ENCODE measurements around the gene GAB1. TPM values are rescaled to one million over a fixed set of nuclear protein-coding genes. Genes with fewer than 3 reads are reported as not detected.

GAB1 gene
- polyA plus RNA-seq, 3 donors, result 44.5 to 56.1 (median 49.3) TPM

DNA sequence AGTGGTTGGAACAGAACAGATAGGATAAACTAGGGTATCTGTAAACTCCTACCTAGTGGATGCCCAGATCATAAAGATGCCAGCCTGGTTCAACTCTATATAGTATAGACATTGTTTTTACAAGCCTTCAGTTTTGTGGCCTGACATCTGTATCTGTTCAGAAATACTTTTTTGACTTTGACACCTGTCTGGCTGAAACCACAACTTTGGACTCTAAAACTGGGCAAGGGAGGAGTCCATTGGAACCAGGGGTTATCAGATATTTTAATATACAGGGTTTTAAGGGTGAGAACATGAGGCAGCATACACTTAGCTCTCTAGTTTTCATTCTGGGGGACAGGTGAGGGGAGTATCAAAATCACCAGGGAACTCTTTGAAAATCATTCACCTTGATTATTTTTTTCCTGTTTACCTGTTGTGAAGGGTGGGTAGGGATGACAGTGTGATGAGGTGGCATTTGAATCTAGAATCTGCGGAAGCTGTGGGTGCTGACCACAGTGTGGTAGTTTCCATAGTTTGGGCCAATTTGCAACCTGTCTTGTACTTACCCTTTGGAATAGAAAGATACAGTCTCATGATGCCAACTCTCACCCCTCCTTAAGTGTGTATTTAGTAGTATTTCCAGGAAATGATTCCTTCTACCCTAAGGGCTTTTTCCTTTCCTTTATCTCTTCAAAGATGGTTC lies 20.6 kb downstream of the GAB1 start:
- DNase-seq (ENCODE audit: low read depth in 3 of 3, low spot score in 2 of 3), result no peak

DNA sequence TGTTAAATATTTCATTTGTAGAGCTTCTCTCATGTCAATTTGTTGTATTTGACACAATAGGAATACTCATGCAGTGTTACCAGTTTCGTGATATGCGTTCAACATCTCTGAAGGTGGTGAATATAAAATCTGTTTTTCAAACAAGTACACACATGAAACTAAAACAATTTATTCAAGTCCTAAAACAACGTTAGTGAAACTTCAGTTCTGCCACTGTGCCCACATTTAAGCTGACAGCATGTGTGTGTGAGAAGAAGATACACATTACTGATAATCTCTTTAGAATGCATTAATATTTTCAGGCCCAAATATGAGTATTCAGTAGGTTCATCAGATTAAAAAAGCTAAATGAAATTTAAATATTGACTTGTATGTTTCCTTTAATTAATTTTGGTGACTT lies 21.7 kb downstream of the GAB1 start:
- DNase-seq (ENCODE audit: low read depth in 3 of 3, low spot score in 2 of 3), result no peak

DNA sequence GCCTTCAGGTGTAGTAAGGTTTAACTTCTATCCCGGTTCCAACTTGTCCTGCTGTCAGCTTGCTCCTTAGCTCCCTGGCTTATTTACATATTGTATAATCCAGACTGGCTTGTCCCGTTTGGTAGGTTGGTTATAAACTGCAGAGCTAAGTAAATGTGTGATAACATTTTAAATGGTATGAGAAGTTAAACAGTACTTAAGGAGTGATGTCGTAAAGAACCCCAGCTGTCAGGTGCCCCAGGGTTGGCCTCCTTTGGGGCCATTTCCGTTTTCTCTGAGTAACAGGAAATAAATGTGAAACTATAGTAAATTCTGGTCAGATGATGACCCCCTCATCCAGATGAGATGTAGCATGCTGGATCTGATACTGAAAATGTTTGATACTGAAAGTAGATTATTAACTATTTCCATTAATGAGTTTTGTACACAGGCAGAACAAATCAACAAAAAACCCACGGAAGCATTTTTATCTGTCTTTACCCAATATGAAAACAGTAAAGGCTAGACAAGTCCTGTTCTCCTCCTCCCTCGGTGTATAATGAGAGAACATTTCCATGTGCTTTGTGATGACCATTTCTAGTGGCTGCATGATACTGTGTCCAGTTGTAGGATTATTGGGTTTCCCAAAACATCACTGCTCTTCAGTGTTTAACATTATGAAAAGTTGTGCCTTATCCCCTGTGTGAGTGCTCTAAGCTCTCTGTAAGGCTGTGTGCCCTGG lies 22.4 kb downstream of the GAB1 start:
- DNase-seq (ENCODE audit: low read depth in 3 of 3, low spot score in 2 of 3), result peak in 1 of 3 donors; percentile 50

DNA sequence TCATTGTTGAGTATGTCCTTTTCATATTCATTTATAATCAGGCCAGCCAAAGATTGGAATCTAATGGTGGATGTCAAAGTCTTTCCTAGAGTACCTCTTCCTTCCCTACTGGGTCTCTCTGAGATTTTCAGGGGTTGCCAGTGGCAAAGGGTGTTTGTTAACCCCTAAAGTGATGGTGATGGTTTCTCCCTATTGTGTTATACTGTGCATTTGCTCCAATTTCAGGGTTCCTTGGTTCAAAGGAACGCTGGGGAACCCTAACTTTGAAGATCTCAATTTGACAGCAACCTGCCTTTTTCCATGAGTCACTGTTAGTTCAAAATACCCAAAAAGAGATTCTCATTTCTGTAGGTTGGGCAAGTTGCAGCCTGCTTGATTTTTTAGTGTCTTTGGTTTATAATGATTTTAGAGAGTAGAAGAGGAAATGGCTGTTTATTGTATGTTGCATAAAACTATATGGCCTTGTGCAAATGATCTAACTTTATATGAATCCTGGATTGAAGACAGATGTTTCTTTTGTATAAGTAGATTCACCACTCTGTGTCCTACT lies 23.0 kb downstream of the GAB1 start:
- DNase-seq (ENCODE audit: low read depth in 3 of 3, low spot score in 2 of 3), result no peak

- DNase-seq (ENCODE audit: low read depth in 3 of 3, low spot score in 2 of 3), result no peak
Measured at GRCh38 chr4:143360838-143361625, 24.4 kb downstream of the GAB1 start.

GRCh38 chr4:143362349-143363046 lies 25.8 kb downstream of the GAB1 start:
- no peak for DNase-seq (ENCODE audit: low read depth in 3 of 3, low spot score in 2 of 3)

GRCh38 chr4:143363332-143363731 lies 26.7 kb downstream of the GAB1 start:
- DNase-seq (ENCODE audit: low read depth in 3 of 3, low spot score in 2 of 3), result no peak

GRCh38 chr4:143364063-143364462 lies 27.4 kb downstream of the GAB1 start:
- no peak for DNase-seq (ENCODE audit: low read depth in 3 of 3, low spot score in 2 of 3)

- DNase-seq (ENCODE audit: low read depth in 3 of 3, low spot score in 2 of 3), result no peak
Measured at GRCh38 chr4:143367863-143368262, 31.2 kb downstream of the GAB1 start.

DNA sequence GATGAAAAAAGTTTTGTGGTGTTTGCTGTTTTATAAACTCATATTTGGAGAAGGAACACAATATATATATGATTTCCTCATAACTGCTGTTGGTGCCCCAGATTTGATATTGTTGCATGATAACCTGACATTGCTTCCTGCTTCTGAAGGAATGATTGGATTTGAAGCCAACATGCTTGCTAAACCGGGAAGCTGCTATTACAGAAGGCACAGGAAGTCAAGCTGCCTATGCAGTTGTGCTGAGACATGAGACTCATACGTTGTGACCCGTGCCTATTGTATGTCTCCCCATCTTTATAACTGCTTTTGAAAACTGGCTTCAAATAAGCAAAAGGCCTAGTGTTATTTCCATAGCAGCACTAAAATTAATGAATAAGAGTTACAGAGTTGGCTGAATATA lies 32.9 kb downstream of the GAB1 start:
- DNase-seq (ENCODE audit: low read depth in 3 of 3, low spot score in 2 of 3), result no peak

DNA sequence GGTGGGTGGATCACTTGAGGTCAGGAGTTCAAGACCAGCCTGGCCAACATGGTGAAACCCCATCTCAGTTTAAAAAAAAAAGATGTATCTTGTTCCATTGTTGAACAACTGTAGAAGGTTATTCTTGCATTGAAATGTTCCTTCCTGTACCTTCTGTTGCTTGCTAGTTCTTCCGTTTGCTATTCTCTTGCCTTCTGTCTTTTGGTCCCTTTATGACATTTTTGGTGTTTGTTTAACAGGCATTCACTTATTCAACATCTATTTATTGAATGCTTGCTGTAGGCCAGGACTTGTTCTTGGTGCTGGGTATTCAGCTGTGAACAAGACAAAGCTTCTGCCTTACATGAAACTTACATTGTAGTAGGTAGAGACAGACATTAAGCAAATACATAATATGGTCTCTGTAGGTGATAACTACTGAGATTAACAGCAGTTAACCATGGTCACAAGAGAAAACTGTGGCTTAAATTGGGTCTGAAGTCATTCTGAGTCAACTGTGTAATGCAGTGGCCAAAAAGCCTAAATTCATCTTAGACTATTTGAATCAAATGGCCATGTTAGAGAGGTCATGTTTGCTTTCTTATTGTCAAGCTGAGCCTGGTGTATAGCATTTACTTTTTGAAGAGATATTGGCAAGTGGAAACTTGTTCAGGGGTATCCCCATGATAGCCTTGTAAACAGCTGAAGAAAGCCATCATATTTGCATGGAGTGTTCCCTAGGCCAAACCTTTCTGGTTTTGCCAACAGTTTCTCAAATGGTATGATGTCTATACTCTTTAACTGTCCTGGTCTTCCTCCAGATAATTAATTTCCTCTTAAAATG lies 35.6 kb downstream of the GAB1 start:
- DNase-seq (ENCODE audit: low read depth in 3 of 3, low spot score in 2 of 3), result no peak

- no peak for DNase-seq (ENCODE audit: low read depth in 3 of 3, low spot score in 2 of 3)
Measured at GRCh38 chr4:143374255-143374654, 37.6 kb downstream of the GAB1 start.

DNA sequence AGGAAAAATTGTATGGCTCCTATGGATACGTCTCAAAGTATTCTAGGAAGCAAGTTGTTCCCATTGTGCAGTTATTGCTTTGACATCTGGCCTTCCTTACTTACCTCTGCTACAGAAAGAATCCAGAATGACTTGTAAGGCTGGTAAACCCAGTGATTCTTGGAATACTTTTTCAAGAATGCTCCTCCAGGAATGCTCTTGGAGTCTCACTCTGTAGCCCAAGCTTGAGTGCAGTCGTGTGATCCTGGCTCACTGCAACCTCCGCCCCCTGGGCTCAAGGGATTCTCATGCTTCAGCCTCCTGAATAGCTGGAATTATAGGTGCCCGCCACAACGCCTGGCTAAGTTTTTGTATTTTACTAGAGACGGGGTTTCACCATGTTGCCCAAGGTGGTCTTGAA lies 38.1 kb downstream of the GAB1 start:
- no peak for DNase-seq (ENCODE audit: low read depth in 3 of 3, low spot score in 2 of 3)

DNA sequence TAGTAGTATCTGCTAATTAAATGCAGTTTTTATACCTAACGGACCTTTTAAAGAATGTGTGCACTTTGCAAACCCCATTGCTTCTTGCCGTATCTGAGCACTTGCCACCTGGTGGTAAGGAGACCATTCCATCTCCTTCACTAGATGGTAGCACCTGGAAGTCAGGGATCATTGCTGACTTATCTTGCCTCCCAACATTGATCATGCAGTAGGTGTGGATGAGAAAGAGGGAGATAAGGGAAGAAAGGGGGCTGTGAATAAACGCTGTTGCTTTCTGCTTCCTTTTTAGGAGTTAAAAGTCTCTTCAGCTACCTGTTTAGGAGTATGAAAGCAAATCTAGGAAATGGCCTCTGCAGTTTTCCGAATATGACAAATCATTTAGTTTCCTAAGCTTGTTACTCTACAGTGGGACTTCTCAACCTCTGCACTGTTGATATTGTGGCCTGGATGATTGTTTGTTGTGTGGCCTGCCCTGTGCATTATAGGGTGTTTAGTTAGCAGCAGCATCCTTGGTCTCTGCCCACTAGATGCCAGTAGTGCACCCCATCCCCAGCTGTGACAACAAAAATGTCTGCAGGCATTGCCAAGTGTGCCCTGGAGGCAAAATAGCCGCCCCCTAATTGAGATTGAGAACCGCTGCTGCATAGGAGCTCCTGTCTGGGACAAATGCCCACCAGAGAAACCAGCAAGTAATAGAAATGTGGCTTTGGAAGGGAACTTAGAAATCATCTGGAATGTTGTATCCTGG lies 38.8 kb downstream of the GAB1 start:
- no peak for DNase-seq (ENCODE audit: low read depth in 3 of 3, low spot score in 2 of 3)

- DNase-seq (ENCODE audit: low read depth in 3 of 3, low spot score in 2 of 3), result no peak
Measured at GRCh38 chr4:143377611-143378099, 41.0 kb downstream of the GAB1 start.

DNA sequence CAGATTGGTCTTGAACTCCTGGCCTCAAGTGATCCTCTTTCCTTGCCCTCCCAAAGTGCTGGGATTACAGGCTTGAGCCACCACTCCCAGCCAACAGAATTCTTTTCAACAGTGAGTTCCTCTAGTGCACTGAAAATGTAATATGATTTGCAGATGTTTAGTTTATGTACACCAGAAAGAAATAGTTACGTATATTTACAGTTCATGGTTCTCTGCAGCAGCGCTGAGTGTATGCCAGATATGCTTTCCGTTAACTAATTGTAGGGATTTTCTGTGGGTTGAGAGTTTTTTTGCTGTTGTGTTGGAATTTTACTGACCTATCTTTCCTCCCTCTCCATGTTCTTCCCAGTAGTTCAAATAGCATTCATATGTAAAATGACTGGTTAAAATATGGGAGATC lies 44.0 kb downstream of the GAB1 start:
- DNase-seq (ENCODE audit: low read depth in 3 of 3, low spot score in 2 of 3), result no peak

- DNase-seq (ENCODE audit: low read depth in 3 of 3, low spot score in 2 of 3), result peak in 2 of 3 donors; percentile 68
Measured at GRCh38 chr4:143381189-143382118, 44.8 kb downstream of the GAB1 start.

DNA sequence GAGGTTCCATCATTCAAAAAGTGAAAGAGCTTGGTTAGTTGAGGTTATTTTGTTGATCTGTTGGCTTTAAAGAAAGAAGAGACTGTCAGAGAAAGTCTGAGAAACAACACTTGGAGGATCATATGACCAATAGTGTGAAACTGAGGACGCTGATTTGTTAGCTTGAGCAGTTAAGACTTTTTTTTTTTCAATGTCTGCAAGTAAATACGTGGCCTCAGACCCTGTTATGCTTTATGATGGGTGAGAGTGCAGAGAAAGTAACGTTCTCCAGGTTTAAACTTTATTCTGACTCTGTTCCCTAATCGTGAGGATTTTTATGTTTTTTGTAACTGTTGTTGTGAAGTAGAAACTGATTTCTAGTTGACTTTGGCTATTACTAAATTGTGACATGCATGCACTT lies 45.9 kb downstream of the GAB1 start:
- DNase-seq (ENCODE audit: low read depth in 3 of 3, low spot score in 2 of 3), result no peak

All from right renal cortex interstitium (tissue), 3 donors.